ENCODE data around the gene CACNA2D3. TPM values are rescaled to one million over a fixed set of nuclear protein-coding genes. Genes with fewer than 3 reads are reported as not detected.

Gene CACNA2D3
- total and polyA plus RNA-seq, 2 experiments from 2014 or later: 0.30 to 0.43 TPM

GRCh38 chr3:54261141-54261540 lies 138.8 kb downstream of the CACNA2D3 start:
- no peak for TF ChIP-seq EZH2 (IDR thresholded peaks at IDR 0.05; ENCODE audit: insufficient read depth, poor library complexity, severe bottlenecking)
- H3K79me2 ChIP-seq (ENCODE audit: insufficient read depth): no peaks in the 10 kb centered on the region
- WGBS, 2 experiments (ENCODE audit: low coverage in 1 of 2, low lambda C conversion rate in 2 of 2, missing lambda C conversion rate in 2 of 2): 1 to 4% methylated on average over 3 of the region's 3 CpGs
- no peaks in the 10 kb centered on the region for H3K9me3 ChIP-seq (ENCODE audit: low read depth)
- H3F3A ChIP-seq (ENCODE audit: insufficient read depth): no peaks in the 10 kb centered on the region
- H3K36me3 ChIP-seq (ENCODE audit: low read depth): no peaks in the 10 kb centered on the region
- DNase-seq: no peak
- H3K9me2 ChIP-seq (ENCODE audit: insufficient read depth): no peaks in the 10 kb centered on the region
- no peak overlapping the region for H2AFZ ChIP-seq
- no peak overlapping the region for H3K9ac ChIP-seq
- H3K27me3 ChIP-seq (replicated peaks; ENCODE audit: insufficient read depth): no peaks in the 10 kb centered on the region
- in situ Hi-C loops (cut with MboI): no loop called here
- H3K4me1 ChIP-seq (ENCODE audit: insufficient read depth): no peaks in the 10 kb centered on the region
- H3K27ac ChIP-seq: no peak overlapping the region
- no peaks in the 10 kb centered on the region for H4K20me1 ChIP-seq (ENCODE audit: insufficient read depth)
- H3K4me3 ChIP-seq: no peak overlapping the region
- no peak overlapping the region for H3K4me2 ChIP-seq (ENCODE audit: unreplicated experiment)

GRCh38 chr3:54262541-54262940 lies 140.2 kb downstream of the CACNA2D3 start:
- Histone ChIP-seq H3K9ac (no peak overlapping the region), H3F3A (ENCODE audit: insufficient read depth) (no peaks in the 10 kb centered on the region), H3K27ac (no peak overlapping the region), H3K9me2 (ENCODE audit: insufficient read depth) (no peaks in the 10 kb centered on the region), H4K20me1 (ENCODE audit: insufficient read depth) (no peaks in the 10 kb centered on the region), H3K4me3 (no peak overlapping the region), H3K27me3 (replicated peaks; ENCODE audit: insufficient read depth) (no peaks in the 10 kb centered on the region), H3K79me2 (ENCODE audit: insufficient read depth) (no peaks in the 10 kb centered on the region), H3K9me3 (ENCODE audit: low read depth) (no peaks in the 10 kb centered on the region), H3K4me2 (ENCODE audit: unreplicated experiment) (no peak overlapping the region), H3K36me3 (ENCODE audit: low read depth) (no peaks in the 10 kb centered on the region), H3K4me1 (ENCODE audit: insufficient read depth) (no peaks in the 10 kb centered on the region), H2AFZ (no peak overlapping the region)
- TF ChIP-seq EZH2phosphoT487 (IDR thresholded peaks at IDR 0.05; ENCODE audit: insufficient read depth, low read depth) (no peak), EZH2 (IDR thresholded peaks at IDR 0.05; ENCODE audit: insufficient read depth, poor library complexity, severe bottlenecking) (no peak)
- DNase-seq: no peak
- 48 to 57% methylated on average over 6 of the region's 6 CpGs for WGBS, 2 experiments (ENCODE audit: low coverage in 1 of 2, low lambda C conversion rate in 2 of 2, missing lambda C conversion rate in 2 of 2)
- in situ Hi-C loops (cut with MboI): no loop called here

GRCh38 chr3:54262946-54263345 lies 140.6 kb downstream of the CACNA2D3 start:
- H2AFZ ChIP-seq: no peak overlapping the region
- no peaks in the 10 kb centered on the region for H3K4me1 ChIP-seq (ENCODE audit: insufficient read depth)
- H3K36me3 ChIP-seq (ENCODE audit: low read depth): no peaks in the 10 kb centered on the region
- no peaks in the 10 kb centered on the region for H3K9me3 ChIP-seq (ENCODE audit: low read depth)
- no peaks in the 10 kb centered on the region for H3K79me2 ChIP-seq (ENCODE audit: insufficient read depth)
- H3K27ac ChIP-seq: no peak overlapping the region
- H3K4me2 ChIP-seq (ENCODE audit: unreplicated experiment): no peak overlapping the region
- in situ Hi-C loops (cut with MboI): no loop called here
- no peak for TF ChIP-seq EZH2phosphoT487 (IDR thresholded peaks at IDR 0.05; ENCODE audit: insufficient read depth, low read depth)
- TF ChIP-seq EZH2 (IDR thresholded peaks at IDR 0.05; ENCODE audit: insufficient read depth, poor library complexity, severe bottlenecking): no peak
- H3K9ac ChIP-seq: no peak overlapping the region
- no peaks in the 10 kb centered on the region for H3K27me3 ChIP-seq (replicated peaks; ENCODE audit: insufficient read depth)
- H4K20me1 ChIP-seq (ENCODE audit: insufficient read depth): no peaks in the 10 kb centered on the region
- no peaks in the 10 kb centered on the region for H3F3A ChIP-seq (ENCODE audit: insufficient read depth)
- H3K9me2 ChIP-seq (ENCODE audit: insufficient read depth): no peaks in the 10 kb centered on the region
- no peak overlapping the region for H3K4me3 ChIP-seq
- WGBS, 2 experiments (ENCODE audit: low coverage in 1 of 2, low lambda C conversion rate in 2 of 2, missing lambda C conversion rate in 2 of 2): 11 to 19% methylated on average over 1 of the region's 1 CpG
- no peak for DNase-seq

- Histone ChIP-seq H3F3A (ENCODE audit: insufficient read depth) (no peaks in the 10 kb centered on the region), H3K4me3 (no peak overlapping the region), H3K4me1 (ENCODE audit: insufficient read depth) (no peaks in the 10 kb centered on the region), H3K27ac (no peak overlapping the region), H3K9me3 (ENCODE audit: low read depth) (no peaks in the 10 kb centered on the region), H3K9ac (no peak overlapping the region), H3K9me2 (ENCODE audit: insufficient read depth) (no peaks in the 10 kb centered on the region), H2AFZ (no peak overlapping the region), H3K27me3 (replicated peaks; ENCODE audit: insufficient read depth) (no peaks in the 10 kb centered on the region), H4K20me1 (ENCODE audit: insufficient read depth) (no peaks in the 10 kb centered on the region), H3K79me2 (ENCODE audit: insufficient read depth) (no peaks in the 10 kb centered on the region), H3K4me2 (ENCODE audit: unreplicated experiment) (no peak overlapping the region), H3K36me3 (ENCODE audit: low read depth) (no peaks in the 10 kb centered on the region)
- no peak for TF ChIP-seq EZH2 (IDR thresholded peaks at IDR 0.05; ENCODE audit: insufficient read depth, poor library complexity, severe bottlenecking)
- TF ChIP-seq EZH2phosphoT487 (IDR thresholded peaks at IDR 0.05; ENCODE audit: insufficient read depth, low read depth): no peak
- no peak for DNase-seq
- in situ Hi-C loops (cut with MboI): no loop called here
- WGBS, 2 experiments (ENCODE audit: low coverage in 1 of 2, low lambda C conversion rate in 2 of 2, missing lambda C conversion rate in 2 of 2): 11 to 14% methylated on average over 4 of the region's 4 CpGs
These were observed 141.7 kb downstream of the CACNA2D3 start for GRCh38 chr3:54264050-54264449.
